ENCODE results near the gene S100Z. TPM values are rescaled to one million over a fixed set of nuclear protein-coding genes. Genes with fewer than 3 reads are reported as not detected.
A peak's percentile ranks its signal among the peaks of the same experiment; 100 is the strongest.
"Not testable (repeated sequence)": the region's sequence is repeated elsewhere in the genome, so short reads cannot be mapped to it uniquely, and the experiment has no call there.

Gene S100Z
- total RNA-seq, 2 donors from 2014 or later: not detected

DNA sequence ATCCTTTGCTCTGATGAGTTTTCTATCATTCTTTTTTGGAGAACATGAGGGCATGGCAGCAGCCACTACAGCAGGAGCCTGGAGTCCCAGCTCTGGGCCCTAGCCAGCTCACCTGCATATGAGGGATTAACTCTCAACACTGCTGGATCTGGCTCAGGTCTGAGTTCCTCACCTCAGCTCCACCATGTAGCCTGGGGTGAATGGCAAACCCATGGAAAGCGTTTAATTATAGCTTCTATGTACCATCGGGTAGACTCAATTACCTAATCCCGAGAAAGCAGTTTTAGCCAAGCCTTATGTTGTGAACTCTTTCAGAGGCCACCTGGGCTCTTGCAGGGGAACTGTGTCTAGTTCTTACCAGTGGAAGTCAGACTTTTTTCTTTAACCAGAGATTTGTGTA, 3.9 kb upstream of the S100Z start:
- DNase-seq (ENCODE audit: low spot score) (no peak), ATAC-seq (no peak)
- Mint-ChIP-seq H3K27me3 (peaks cover 7 to 11% of the 10 kb centered on the region in 2 donors), H3K4me3 (no peak overlapping the region), H3K27ac (no peak overlapping the region), H3K4me1 (ENCODE audit: low read depth in 2 of 2) (peaks cover 6 to 10% of the 10 kb centered on the region in 2 donors), H3K9me3 (no peaks in the 10 kb centered on the region), H3K36me3 (no peaks in the 10 kb centered on the region)

DNA sequence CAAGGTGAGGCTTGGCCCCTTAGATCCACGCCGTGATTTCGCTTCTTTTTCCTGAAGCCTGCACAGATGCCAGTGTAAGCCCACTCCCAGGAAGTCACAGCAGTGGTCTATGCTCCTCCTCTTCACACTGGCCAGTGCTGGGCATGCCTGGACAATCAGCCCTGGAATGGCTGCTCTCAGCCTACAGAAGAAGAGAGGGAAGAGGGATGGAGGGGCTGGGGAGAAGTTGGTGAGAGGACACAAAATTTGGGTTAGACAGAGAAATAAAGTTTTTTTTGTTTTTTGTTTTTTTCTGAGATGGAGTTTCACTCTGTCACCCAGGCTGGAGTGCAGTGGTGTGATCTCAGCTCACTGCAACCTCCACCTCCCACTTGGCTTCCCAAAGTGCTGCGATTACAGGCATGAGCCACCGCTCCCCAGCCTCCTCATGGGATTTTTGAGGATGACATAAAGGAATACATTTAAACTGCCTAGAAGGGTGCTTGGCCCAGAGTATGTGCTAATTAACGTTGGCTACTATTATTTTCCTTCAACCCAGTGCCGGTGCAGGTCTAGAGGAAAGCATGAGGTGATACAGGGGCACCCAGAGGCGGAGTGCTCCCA, 830 bp downstream of the S100Z start:
- Mint-ChIP-seq H3K4me1 (ENCODE audit: low read depth in 2 of 2) (peaks cover 23 to 28% of the 10 kb centered on the region in 2 donors), H3K9me3 (peaks cover 6% of the 10 kb centered on the region), H3K36me3 (peaks cover 9% of the 10 kb centered on the region), H3K27me3 (no peaks in the 10 kb centered on the region), H3K4me3 (peak overlapping the region; percentile 36), H3K27ac (peak overlapping the region in 1 of 2 donors; percentile 72)
- DNase-seq (ENCODE audit: low spot score) (no peak), ATAC-seq (no peak)

DNA sequence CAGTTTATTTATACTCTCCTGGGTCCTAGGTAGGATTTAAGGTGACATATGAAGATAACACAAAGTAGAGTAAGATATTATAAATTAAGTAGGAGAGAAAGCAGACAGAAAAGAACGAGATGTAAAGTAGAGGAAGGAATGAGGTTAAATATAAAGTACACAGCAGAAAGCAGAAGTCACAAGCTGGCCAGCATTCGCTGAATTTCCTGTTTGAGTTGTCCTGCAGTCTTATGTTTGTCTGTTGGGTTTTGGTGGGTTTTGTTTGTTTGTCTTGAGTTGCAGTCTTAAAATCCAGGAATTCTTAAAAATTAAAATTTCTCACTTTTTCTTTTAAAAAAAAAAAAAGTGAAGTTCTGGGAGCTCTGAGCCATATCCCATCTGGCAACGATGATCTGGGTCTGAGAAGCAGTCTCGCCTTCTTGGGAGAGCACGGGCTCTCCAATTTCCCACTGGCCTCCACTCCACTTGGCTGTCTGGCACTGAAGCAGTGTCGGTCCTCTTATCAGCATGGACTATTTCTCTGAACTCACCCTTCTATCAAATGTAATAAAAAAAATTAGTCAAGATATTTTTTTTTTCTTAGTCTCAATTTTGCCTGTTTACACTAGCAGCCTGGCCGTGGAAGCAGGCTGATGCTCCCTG, 2.0 kb downstream of the S100Z start:
- Mint-ChIP-seq H3K27me3 (no peaks in the 10 kb centered on the region), H3K9me3 (peaks cover 15% of the 10 kb centered on the region), H3K36me3 (peaks cover 21% of the 10 kb centered on the region), H3K27ac (peak overlapping the region in 1 of 2 donors; percentile 72), H3K4me1 (ENCODE audit: low read depth in 2 of 2) (peaks cover 35 to 41% of the 10 kb centered on the region in 2 donors), H3K4me3 (no peak overlapping the region)
- ATAC-seq (no peak), DNase-seq (ENCODE audit: low spot score) (no peak)

DNA sequence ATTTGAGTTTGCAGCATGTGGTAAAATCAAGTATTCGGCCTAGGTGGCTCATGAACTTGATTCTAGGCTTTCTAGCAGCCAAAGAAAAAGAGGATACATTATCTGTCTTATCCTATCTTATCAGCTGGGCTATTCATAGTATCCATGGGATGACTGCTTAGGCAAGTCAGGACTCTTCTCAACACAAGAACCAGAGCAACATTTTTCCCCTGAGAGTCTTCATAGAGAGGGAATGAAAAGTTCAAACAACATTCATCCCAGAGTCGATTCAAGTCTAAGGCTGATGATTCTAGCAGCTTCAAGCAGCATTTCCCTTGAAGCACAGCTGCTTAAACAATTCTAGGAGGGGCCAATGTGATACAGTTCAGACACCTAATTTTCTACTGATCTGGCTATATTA, 3.0 kb downstream of the S100Z start:
- no peaks in the 10 kb centered on the region for H3K27me3 Mint-ChIP-seq
- no peak overlapping the region for H3K4me3 Mint-ChIP-seq
- H3K9me3 Mint-ChIP-seq: peaks cover 15% of the 10 kb centered on the region
- peaks cover 38 to 41% of the 10 kb centered on the region in 2 donors for H3K4me1 Mint-ChIP-seq (ENCODE audit: low read depth in 2 of 2)
- no peak overlapping the region for H3K27ac Mint-ChIP-seq
- ATAC-seq (no peak), DNase-seq (ENCODE audit: low spot score) (no peak)
- H3K36me3 Mint-ChIP-seq: peaks cover 22% of the 10 kb centered on the region

DNA sequence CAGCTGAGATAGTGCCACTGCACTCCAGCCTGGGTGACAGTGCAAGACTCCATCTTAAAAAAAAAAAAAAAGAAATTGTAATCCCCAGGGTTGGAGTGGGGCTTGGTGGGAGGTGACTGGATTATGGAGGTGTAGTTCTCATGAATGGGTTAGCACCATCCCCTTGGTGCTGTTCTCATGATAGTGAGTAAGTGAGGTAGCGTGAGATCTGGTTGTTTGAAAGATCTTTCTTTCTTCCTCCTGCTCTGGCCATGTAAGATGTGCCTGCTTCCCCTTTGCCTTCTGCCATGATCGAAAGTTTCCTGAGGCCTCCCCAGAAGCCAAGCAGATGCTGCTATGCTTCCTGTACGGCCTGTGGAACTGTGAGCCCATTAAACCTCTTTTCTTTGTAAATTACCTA, 3.9 kb downstream of the S100Z start:
- H3K27me3 Mint-ChIP-seq; ATAC-seq; DNase-seq (ENCODE audit: low spot score); H3K4me3 Mint-ChIP-seq: not testable (repeated sequence)
- H3K36me3 Mint-ChIP-seq: peaks cover 22% of the 10 kb centered on the region
- peak overlapping the region; percentile 4 to 99 for H3K27ac Mint-ChIP-seq
- H3K4me1 Mint-ChIP-seq (ENCODE audit: low read depth in 2 of 2): peaks cover 38 to 41% of the 10 kb centered on the region in 2 donors
- H3K9me3 Mint-ChIP-seq: peaks cover 15% of the 10 kb centered on the region

DNA sequence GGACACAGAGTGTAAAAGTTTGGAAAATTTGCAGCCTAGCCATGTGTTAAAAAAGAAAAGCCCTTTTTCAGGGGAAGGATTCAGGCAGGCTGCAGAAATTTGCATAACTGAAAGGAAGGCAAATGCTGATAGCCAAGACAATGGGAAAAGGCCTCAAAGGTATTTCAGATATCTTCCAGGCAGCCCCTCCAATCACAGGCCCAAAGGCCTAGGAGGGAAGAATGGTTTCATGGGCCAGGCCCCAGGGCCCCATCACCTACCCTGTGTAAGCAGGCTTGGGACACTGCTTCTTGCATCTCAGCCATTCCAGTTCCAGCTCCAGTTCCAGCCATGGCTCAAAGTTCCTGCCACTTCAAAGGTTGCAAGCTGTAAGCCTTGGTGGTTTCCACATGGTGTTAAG, 4.8 kb downstream of the S100Z start:
- no peak for ATAC-seq
- Mint-ChIP-seq H3K27me3 (no peaks in the 10 kb centered on the region), H3K4me3 (no peak overlapping the region), H3K36me3 (peaks cover 22% of the 10 kb centered on the region), H3K27ac (peak overlapping the region; percentile 93 to 99), H3K9me3 (peaks cover 15% of the 10 kb centered on the region), H3K4me1 (ENCODE audit: low read depth in 2 of 2) (peaks cover 37 to 41% of the 10 kb centered on the region in 2 donors)
- DNase-seq (ENCODE audit: low spot score): no peak

DNA sequence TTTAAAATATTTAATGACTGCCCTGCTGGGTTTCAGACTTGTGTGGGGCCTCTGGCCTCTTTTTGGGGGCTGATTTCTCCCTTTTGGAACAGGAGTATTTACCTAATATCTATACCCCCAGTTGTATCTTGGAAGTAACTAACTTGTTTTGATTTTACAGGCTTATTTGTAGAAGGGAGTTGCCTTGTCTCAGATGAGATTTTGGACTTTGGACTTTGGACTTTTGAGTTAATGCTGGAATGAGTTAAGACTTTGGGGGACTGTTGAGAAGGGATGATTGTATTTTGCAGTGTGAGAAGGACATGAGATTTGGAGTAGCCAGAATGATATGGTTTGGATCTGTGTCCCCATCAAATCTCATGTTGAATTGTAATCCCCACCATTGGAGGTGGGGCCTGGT, 5.7 kb downstream of the S100Z start:
- Mint-ChIP-seq H3K4me1 (ENCODE audit: low read depth in 2 of 2) (peaks cover 33 to 35% of the 10 kb centered on the region in 2 donors), H3K36me3 (peaks cover 22% of the 10 kb centered on the region), H3K27ac (peak overlapping the region; percentile 93 to 99), H3K9me3 (peaks cover 15% of the 10 kb centered on the region), H3K4me3 (peak overlapping the region; percentile 73)
- not testable (repeated sequence) for DNase-seq (ENCODE audit: low spot score); H3K27me3 Mint-ChIP-seq; ATAC-seq

DNA sequence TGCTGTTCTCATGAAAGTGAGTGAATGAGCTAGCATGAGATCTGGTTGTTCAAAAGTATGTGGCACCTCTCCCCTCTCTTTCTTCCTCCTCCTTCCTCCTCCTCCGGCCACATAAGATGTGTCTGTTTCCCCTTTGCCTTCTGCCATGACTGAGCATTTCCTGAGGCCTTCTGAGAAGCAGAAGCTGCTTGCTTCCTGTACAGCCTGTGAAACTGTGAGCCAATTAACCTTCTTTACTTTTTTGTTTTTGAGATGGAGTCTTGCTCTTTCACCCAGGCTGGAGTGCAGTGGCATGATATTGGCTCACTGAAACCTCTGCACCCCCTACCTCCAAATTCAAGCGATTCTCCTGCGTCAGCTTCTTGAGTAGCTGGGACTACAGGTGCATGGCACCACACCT, 6.1 kb downstream of the S100Z start:
- ATAC-seq (peak; percentile 85 to 92), DNase-seq (ENCODE audit: low spot score) (peak; percentile 65)
- Mint-ChIP-seq H3K4me3 (peak overlapping the region; percentile 73), H3K27me3 (no peaks in the 10 kb centered on the region), H3K9me3 (peaks cover 15% of the 10 kb centered on the region), H3K36me3 (peaks cover 22% of the 10 kb centered on the region), H3K27ac (peak overlapping the region; percentile 93 to 99), H3K4me1 (ENCODE audit: low read depth in 2 of 2) (peaks cover 31% of the 10 kb centered on the region in 2 donors)

DNA sequence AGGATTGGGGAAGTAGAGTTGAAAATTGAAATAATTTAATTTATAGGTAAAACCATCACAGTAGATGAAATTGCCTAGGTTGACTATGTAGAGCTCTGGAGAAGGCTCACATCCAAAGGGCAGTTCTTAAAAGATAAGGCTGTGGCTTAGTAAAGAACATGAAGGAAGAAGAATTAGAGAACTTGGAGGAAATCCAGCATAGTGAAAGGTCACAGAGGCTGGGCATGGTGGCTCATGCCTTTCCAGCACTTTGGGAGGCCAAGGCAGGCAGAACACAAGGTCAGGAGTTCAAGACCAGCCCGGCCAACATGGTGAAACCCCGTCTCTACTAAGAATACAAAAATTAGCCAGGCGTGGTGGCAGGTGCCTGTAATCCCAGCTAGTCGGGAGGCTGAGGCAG, 7.0 kb downstream of the S100Z start:
- DNase-seq (ENCODE audit: low spot score); H3K27me3 Mint-ChIP-seq; ATAC-seq: not testable (repeated sequence)
- Mint-ChIP-seq H3K36me3 (peaks cover 22% of the 10 kb centered on the region), H3K27ac (peak overlapping the region; percentile 93 to 99), H3K9me3 (peaks cover 15% of the 10 kb centered on the region), H3K4me3 (peak overlapping the region; percentile 73), H3K4me1 (ENCODE audit: low read depth in 2 of 2) (peaks cover 22 to 25% of the 10 kb centered on the region in 2 donors)

DNA sequence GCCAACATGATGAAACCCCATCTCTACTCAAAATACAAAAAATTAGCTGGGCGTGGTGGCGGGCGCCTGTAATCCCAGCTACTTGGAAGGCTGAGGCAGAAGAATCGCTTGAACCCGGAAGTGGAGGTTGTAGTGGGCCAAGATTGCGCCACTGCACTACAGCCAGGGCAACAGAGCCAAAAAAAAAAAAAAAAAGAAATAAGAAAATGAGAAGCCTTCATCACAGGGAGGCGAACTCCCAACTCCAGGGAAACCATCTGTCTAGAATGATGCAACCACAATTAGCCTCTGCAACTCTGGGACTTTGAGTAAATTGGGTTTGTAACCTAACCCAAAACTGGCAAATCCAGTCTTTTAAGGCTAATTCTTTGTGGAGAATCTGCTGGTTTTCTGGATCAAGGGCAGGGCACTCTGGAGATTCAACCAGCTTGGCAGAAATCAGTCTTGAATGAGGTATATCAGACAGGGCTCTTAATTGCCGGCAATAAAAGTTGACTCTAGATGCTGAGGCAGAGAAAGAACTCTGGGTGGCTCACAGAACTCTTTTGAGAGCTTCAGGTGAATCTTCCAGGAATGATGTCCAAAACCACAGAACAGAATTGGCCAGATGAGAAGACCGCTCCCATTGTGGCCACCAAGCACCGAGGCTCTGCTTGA, 9.9 kb downstream of the S100Z start:
- Mint-ChIP-seq H3K4me1 (ENCODE audit: low read depth in 2 of 2) (peaks cover 17 to 21% of the 10 kb centered on the region in 2 donors), H3K27ac (no peak overlapping the region), H3K4me3 (no peak overlapping the region), H3K27me3 (no peaks in the 10 kb centered on the region), H3K36me3 (peaks cover 17% of the 10 kb centered on the region), H3K9me3 (peaks cover 12% of the 10 kb centered on the region)
- no peak for ATAC-seq
- no peak for DNase-seq (ENCODE audit: low spot score)

DNA sequence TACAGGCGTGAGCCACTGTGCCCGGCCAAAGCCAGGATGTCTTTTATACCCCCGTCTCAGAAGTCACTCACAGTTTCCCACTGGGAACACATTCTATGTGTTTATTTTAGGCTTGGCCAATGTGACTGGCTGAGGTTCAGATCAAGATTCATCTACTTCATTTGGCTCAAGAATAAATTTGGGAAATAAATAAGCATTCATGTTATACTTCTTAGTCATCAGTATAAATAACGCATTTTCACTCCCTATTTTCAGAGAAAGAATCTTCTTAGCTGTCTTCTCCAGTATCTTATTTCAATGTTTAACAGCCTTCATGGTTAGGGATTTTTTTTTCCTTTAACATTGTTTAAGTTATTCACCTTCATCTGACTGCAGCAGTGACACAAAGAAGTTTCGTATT, 11.8 kb downstream of the S100Z start:
- DNase-seq (ENCODE audit: low spot score) (no peak), ATAC-seq (no peak)
- Mint-ChIP-seq H3K4me1 (ENCODE audit: low read depth in 2 of 2) (peaks cover 3 to 5% of the 10 kb centered on the region in 2 donors), H3K4me3 (no peak overlapping the region), H3K36me3 (peaks cover 3% of the 10 kb centered on the region), H3K9me3 (peaks cover 2% of the 10 kb centered on the region), H3K27ac (no peak overlapping the region), H3K27me3 (no peaks in the 10 kb centered on the region)

DNA sequence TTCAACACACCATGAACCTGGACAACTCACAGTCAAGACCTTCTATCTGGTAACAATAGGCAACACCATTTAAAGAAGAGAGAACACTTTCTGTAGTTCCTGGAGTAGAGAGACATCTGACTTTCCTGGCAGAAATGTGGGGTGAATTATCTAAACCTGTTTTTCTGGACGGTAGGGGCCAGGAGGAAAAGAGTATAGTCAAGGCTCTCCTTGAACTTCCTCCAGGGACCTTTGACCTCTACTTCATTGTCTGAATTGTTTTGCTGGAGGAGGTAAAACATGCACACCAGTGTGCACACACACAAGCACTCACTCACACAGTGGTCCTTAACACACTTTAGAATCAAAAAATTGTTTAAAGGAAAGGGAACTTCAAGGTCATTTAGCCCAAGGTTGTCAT, 13.2 kb downstream of the S100Z start:
- no peaks in the 10 kb centered on the region for H3K9me3 Mint-ChIP-seq
- H3K4me3 Mint-ChIP-seq: no peak overlapping the region
- H3K27me3 Mint-ChIP-seq: no peaks in the 10 kb centered on the region
- no peaks in the 10 kb centered on the region for H3K36me3 Mint-ChIP-seq
- DNase-seq (ENCODE audit: low spot score): no peak
- no peak overlapping the region for H3K27ac Mint-ChIP-seq
- ATAC-seq: no peak
- H3K4me1 Mint-ChIP-seq (ENCODE audit: low read depth in 2 of 2): no peaks in the 10 kb centered on the region

DNA sequence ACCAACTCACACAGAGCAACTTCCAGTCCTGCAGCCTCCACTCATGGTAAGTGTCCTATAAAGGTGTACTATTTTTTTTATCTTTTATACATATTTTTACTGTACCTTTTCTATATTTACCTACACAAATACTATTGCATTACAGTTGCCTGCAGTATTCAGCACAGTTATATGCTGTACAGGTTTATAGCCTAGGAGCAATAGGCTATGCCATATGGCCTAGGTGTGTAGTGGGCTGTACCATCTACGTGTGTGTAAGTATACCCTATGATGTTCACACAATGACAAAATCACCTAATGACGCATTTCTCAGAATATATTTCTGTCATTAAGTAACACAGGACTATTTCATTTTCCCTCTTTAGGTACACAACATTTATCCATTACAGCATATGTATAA, 16.7 kb downstream of the S100Z start:
- H3K27ac Mint-ChIP-seq: no peak overlapping the region
- H3K4me3 Mint-ChIP-seq: no peak overlapping the region
- DNase-seq (ENCODE audit: low spot score) (no peak), ATAC-seq (no peak)
- no peaks in the 10 kb centered on the region for H3K36me3 Mint-ChIP-seq
- peaks cover 2 to 10% of the 10 kb centered on the region in 2 donors for H3K27me3 Mint-ChIP-seq
- no peaks in the 10 kb centered on the region for H3K9me3 Mint-ChIP-seq
- H3K4me1 Mint-ChIP-seq (ENCODE audit: low read depth in 2 of 2): no peaks in the 10 kb centered on the region

DNA sequence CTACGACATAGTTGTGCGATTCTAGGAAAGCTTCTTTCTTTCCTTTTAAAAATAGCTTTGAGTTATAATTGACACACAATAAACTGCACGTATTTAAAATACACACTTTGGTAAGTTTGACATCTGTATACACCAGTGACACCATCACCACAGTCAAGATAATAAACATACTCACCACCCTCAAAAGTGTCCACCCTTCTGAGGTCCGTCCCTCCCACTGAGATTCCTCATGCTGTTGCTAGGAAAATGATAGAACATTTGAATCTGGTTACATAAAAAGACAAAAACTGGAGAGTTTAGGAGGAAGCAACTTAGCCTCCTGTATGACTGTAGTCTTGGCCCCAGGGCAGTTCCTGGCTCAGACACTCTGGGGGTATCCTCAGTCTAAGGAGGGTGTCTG, 17.2 kb downstream of the S100Z start:
- no peaks in the 10 kb centered on the region for H3K4me1 Mint-ChIP-seq (ENCODE audit: low read depth in 2 of 2)
- H3K9me3 Mint-ChIP-seq: no peaks in the 10 kb centered on the region
- no peak overlapping the region for H3K4me3 Mint-ChIP-seq
- H3K36me3 Mint-ChIP-seq: no peaks in the 10 kb centered on the region
- DNase-seq (ENCODE audit: low spot score): no peak
- peaks cover 2 to 10% of the 10 kb centered on the region in 2 donors for H3K27me3 Mint-ChIP-seq
- H3K27ac Mint-ChIP-seq: no peak overlapping the region
- no peak for ATAC-seq
